ENCODE results near the gene HOTAIR. TPM values are rescaled to one million over a fixed set of nuclear protein-coding genes. Genes with fewer than 3 reads are reported as not detected.
A peak's percentile ranks its signal among the peaks of the same experiment; 100 is the strongest.

HOTAIR gene
- total and polyA plus RNA-seq, 7 donors: 0.23 to 0.53 (median 0.25) TPM; not detected in 4

DNA sequence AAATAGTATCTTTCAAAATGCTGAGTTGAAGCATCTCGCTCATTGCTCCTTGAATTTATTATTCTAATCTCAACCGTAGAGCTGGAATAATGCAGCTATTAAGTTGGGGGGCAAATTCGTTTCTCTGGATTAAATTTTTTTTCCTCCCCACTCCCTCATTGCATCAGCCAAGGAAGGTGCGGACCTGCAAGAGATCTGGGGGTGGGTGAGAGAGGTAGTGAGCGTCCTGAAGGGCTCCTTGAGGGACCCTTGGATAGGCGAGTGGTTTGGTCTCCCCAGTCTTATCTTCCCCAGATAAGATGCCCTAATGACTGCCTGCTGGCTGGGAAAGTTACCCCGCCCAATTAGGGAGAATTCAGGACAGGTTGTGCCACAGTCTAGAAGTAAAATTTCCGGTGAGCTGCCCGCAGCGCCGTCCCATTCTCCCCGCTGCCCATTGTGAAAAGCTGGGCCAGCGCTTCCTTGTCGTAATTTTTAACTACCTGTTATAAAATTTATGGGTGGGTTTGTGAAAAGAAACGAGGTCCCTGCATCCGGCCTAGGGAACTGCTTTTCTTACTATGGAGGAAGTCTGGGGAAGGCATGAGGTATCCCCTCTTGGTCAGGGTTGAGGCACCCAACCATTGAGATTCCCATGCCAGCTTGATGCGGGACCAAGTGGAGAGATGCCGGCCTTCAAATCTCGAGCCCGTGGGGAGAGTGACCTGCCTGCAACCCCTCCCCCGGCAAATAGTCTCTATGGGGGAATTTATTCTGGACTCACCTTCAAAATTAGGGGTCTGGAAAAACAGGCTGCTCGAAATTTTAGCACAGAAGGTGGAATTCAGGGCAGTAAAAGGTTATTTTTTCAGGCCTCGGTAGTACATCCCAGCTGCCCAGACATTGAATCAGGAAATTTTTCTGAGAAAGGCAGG lies 40.5 kb upstream of the HOTAIR start:
- Histone ChIP-seq H3K4me1 (peaks cover 29% of the 10 kb centered on the region), H3K27me3 (ENCODE audit: insufficient read depth in 3 of 3, low read length in 2 of 3) (peaks cover 0 to 9% (median 1%) of the 10 kb centered on the region in 3 donors)
- no peak for ATAC-seq

DNA sequence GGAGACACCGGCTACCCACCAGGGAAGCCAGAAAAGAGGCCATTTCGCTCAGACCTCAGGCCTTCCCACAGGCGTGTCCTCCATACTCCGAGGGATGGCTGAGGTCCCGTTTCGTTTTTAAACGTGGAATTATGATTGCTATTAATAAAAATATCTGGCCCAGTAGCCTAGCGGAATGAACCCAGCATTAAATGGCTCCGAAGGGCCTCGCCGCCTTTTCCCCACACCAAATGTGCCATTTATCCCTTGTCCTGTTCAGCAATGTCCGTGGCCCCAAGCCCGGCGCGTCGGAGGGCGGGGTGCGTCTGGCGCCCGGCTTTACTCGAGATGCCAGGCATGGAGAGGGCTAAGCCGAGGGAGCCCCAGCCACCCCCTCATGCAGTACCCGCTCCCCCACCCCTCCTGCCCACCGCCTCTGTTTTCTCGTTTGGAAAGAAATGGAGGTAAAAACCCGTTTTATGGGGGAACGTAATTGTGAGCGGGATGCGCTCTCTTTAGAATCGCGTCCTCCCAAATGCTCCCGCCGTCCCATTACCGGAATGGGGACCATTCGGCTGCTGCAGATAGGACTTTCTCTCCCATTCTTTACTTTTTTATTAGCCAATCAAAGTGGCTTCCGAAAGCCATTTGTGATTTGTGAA lies 39.7 kb upstream of the HOTAIR start:
- H3K36me3 ChIP-seq (ENCODE audit: insufficient read depth in 1 of 2, low read depth in 1 of 2): no peaks in the 10 kb centered on the region
- peak in 1 of 2 donors; percentile 70 for DNase-seq
- peaks cover 29% of the 10 kb centered on the region for H3K4me1 ChIP-seq
- no peak for ATAC-seq
- H3K9me3 ChIP-seq: no peaks in the 10 kb centered on the region
- 18 to 36% (median 29%) methylated on average over 35 to 36 of the region's 36 CpGs for WGBS, 3 donors
- peaks cover 0 to 9% (median 1%) of the 10 kb centered on the region in 3 donors for H3K27me3 ChIP-seq (ENCODE audit: insufficient read depth in 3 of 3, low read length in 2 of 3)
- H3K4me3 ChIP-seq: peak overlapping the region; percentile 64
- TF ChIP-seq, protein P1, sequence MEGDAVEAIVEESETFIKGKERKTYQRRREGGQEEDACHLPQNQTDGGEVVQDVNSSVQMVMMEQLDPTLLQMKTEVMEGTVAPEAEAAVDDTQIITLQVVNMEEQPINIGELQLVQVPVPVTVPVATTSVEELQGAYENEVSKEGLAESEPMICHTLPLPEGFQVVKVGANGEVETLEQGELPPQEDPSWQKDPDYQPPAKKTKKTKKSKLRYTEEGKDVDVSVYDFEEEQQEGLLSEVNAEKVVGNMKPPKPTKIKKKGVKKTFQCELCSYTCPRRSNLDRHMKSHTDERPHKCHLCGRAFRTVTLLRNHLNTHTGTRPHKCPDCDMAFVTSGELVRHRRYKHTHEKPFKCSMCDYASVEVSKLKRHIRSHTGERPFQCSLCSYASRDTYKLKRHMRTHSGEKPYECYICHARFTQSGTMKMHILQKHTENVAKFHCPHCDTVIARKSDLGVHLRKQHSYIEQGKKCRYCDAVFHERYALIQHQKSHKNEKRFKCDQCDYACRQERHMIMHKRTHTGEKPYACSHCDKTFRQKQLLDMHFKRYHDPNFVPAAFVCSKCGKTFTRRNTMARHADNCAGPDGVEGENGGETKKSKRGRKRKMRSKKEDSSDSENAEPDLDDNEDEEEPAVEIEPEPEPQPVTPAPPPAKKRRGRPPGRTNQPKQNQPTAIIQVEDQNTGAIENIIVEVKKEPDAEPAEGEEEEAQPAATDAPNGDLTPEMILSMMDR (IDR thresholded peaks at IDR 0.05): no peak
- intact Hi-C loops (cut with DNase I): no loop called here
- H3K27ac ChIP-seq: peak overlapping the region; percentile 99

More for the DNA sequence above, 40.5 kb upstream of the HOTAIR start:
- TF ChIP-seq, protein P1 (IDR thresholded peaks at IDR 0.05): no peak
- intact Hi-C loops (cut with DNase I): no loop called here
- no peaks in the 10 kb centered on the region for H3K36me3 ChIP-seq (ENCODE audit: insufficient read depth in 1 of 2, low read depth in 1 of 2)
- no peaks in the 10 kb centered on the region for H3K9me3 ChIP-seq
- peak in 1 of 2 donors; percentile 10 for DNase-seq
- H3K4me3 ChIP-seq: peak overlapping the region; percentile 64
- 66 to 74% (median 68%) methylated on average over 23 of the region's 23 CpGs for WGBS, 3 donors
- H3K27ac ChIP-seq: peak overlapping the region; percentile 99

DNA sequence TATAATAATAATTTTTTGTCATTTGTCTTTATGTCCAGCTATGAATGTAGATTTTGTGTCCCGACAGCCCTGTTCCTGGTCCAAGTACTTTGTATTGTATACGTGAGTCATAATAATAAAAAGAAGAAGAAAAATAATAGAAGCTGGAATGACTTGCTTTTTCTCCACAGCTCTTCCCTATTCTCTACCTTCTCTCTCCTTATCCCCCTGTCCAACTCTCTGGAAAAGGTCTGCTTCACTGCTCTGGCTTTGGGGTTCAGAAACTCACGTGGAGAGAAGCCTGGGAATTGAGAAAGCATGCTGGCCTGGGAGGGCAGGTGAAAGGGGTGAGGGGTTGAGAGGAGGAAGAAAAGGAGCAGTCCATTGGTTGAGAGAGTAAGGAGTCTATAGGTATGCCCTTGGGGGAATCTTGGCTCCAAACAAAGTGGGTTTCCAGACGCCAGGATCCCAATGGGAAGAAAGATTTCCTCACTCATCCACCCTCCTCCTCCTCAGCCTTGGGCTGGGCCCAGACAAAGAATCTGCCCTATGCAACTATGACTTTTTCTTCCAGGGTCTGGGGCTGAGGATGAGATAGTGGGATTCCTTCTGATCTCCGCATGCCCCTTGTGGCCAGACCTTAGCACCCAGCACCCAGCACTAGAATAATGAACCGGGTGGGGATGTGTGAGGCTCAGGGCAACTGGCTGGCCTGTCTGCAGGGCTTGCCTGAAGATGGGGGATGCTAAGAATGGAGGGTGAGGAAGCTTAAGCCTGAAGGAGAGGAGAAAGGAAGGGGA lies 38.1 kb upstream of the HOTAIR start:
- H3K4me3 ChIP-seq: no peak overlapping the region
- WGBS, 3 donors: 65 to 71% (median 69%) methylated on average over 6 of the region's 6 CpGs
- DNase-seq (peak in 1 of 2 donors; percentile 38), ATAC-seq (no peak)
- TF ChIP-seq, protein P1 (IDR thresholded peaks at IDR 0.05): no peak
- intact Hi-C loops (cut with DNase I): no loop called here
- peaks cover 0 to 9% (median 1%) of the 10 kb centered on the region in 3 donors for H3K27me3 ChIP-seq (ENCODE audit: insufficient read depth in 3 of 3, low read length in 2 of 3)
- no peaks in the 10 kb centered on the region for H3K9me3 ChIP-seq
- peaks cover 29% of the 10 kb centered on the region for H3K4me1 ChIP-seq
- no peaks in the 10 kb centered on the region for H3K36me3 ChIP-seq (ENCODE audit: insufficient read depth in 1 of 2, low read depth in 1 of 2)
- H3K27ac ChIP-seq: peak overlapping the region; percentile 99

DNA sequence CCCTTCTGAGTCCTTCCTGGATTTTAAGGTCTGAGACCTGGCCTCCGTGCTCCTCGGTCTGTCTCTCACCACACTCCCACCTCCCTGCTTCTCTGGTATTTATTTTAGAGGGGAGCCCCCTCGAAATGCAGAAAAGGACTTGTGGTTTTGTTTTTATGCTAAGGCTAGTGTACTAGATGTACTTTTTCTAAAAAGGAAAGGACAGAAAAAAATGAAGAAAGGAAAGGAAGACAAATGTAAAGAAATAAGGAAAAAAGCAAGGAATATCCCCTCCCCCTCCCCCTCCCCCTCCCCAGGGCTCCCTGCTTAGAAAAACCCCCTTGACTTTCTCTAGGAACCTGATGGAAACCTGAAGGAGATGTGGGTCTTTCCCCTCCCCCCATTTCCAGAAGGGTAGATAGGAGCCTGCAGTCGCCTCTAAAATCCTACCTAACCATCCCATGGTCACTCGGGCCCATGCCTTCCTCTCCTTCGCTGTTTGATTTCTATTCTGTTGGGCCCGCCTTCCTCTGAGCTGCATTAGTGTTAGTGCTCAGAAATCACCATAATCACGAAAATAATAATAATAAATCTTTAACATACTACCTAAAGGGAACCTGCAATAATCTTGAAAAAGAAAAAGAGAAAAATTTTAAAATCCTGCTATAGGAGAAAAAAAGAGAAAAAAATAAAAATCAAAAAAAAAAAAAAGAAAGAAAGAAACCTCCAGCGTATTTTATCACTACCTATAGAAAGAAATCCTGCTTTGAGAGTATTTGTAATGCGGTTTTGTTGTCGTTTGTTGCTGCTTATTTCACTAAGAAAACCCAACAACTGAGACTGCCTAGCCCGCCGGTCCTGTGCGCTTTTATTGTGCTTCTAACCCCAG lies 37.1 kb upstream of the HOTAIR start:
- TF ChIP-seq, protein P1 (IDR thresholded peaks at IDR 0.05): no peak
- H3K4me1 ChIP-seq: peaks cover 35% of the 10 kb centered on the region
- peak overlapping the region; percentile 99 for H3K27ac ChIP-seq
- intact Hi-C loops (cut with DNase I): no loop called here
- no peaks in the 10 kb centered on the region for H3K36me3 ChIP-seq (ENCODE audit: insufficient read depth in 1 of 2, low read depth in 1 of 2)
- ATAC-seq (no peak), DNase-seq (peak in 1 of 2 donors; percentile 23)
- peaks cover 0 to 9% (median 1%) of the 10 kb centered on the region in 3 donors for H3K27me3 ChIP-seq (ENCODE audit: insufficient read depth in 3 of 3, low read length in 2 of 3)
- no peaks in the 10 kb centered on the region for H3K9me3 ChIP-seq
- no peak overlapping the region for H3K4me3 ChIP-seq
- 73 to 82% (median 77%) methylated on average over 14 of the region's 14 CpGs for WGBS, 3 donors

Data from psoas muscle (tissue), 8 donors.